CD4-positive, alpha-beta T cell treated with Interleukin-6 for 4 hours (primary cell): ENCODE results near the gene CAPN7.

Experiments used
- DNase-seq: peaks from one replicate; pipeline ENCODE4 v3.0.0-alpha.2; 2020; ENCODE audit warnings: mixed read lengths

CAPN7 gene

DNA sequence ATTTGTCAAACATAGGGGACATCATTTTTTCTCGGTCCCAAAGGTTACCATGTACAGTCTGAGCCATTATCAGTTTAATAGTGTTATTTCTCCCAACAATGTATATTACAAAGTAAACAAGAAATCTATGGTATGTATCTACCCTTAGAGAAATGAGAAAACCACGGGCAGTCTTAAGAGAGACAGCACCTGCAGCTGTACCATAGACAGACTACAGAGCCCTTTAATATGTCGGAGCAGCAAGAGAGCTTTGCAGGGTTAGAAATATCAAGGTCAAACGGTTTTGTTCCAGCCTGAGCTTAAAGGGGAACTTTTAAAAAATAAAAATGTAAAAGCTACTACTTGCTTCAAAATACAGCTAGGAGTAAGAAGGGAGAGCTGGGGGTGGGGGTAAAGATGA is 73.2 kb downstream of the CAPN7 start:
- no peak for DNase-seq

DNA sequence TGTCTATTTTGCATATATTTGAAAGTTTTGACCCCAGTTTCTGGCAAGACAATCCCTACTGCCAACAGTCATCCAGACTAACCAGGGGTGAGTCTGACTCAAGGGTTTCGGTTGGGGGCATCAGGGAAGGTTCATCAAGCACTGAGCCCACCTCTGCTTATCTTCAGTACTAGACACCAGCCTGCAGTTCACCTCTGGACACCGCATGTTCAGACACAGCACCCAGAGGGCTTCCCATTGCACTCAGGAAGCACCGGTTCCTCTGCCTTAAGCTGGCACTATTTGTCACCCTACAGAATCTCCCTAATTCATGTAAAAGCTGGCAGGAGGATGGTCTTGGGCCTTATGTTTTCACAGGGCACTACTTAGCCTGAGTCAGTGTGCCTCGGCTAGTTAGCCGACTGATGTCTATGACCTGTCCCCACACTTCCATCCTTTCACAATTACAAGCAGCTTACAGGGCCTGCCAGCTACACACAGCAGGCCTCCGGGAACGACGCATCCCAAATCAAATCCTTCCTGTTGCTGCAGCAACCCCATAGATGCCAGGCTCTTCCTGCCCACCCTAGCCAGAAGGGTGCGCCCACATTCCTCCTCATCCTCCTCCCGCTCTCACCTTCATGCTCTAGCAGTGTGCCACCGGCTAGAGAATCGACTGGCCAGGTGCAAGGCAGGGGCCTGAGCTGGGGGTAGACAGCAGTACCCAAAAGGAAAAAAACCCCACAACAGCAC is 73.8 kb downstream of the CAPN7 start:
- DNase-seq, result no peak

DNA sequence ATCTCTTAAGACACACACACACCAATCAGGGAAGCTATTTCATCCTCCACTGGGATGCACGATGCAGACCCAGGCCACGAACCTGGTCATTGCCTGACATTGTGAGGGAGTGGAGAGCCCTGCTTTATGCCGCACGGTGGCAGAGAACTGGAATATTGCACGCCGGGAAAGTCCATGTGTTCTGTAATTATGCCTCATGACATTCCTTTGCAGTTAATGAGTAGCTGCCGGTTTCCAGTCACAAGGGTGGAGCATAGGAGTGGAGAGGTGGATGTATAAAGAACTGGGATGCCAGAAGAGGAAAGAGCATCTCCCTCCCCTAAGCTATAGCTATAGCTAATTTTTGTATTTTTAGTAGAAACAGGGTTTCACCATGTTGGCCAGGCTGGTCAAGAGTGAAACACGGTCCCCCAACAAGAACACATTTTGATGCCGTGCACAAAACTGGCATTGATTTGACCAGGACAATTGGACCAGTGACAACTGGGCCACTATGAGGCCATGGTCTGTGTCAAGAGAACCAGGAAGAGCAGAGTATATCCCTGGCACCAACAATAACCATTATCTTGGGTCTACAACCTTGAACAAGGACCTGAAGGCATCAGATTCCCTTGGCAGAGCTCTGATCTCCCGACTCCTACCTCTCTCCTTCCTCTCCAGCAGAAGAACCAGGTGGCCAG is 74.9 kb downstream of the CAPN7 start:
- DNase-seq, result no peak

DNA sequence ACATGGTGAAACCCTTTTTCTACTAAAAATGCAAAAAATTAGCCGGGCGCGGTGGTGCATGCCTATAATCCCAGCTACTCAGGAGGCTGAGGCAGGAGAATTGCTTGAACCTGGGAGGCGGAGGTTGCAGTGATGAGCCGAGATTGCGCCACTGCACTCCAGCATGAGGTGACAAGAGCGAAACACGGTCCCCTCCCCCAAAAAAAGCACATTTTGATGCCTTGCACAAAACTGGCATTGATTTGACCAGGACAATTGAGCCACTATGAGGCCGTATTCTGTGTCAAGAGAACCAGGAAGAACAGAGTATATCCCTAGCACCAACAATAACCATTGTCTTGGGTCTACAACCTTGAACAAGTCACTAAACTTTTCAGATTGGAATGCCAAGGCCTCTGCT is 75.8 kb downstream of the CAPN7 start:
- DNase-seq, result no peak

DNA sequence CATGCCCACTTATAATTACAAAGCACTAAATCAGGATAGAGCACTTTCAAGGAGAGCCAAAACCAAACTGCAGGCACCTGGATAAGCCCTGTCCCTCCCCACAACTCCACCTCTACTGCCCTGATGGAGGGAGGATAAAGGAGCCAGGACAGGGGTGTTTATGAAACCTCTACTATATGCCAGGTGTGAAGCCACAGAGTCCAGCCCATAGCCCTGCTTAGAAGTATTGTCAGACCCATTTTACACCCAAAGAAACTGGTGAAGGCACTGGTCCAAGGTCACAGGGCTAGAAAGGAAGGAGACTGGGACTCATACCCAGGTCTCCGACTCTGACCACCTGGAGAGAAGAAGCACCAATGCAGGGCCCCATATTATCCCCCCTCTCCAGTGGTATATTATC is 77.7 kb downstream of the CAPN7 start:
- no peak for DNase-seq

DNA sequence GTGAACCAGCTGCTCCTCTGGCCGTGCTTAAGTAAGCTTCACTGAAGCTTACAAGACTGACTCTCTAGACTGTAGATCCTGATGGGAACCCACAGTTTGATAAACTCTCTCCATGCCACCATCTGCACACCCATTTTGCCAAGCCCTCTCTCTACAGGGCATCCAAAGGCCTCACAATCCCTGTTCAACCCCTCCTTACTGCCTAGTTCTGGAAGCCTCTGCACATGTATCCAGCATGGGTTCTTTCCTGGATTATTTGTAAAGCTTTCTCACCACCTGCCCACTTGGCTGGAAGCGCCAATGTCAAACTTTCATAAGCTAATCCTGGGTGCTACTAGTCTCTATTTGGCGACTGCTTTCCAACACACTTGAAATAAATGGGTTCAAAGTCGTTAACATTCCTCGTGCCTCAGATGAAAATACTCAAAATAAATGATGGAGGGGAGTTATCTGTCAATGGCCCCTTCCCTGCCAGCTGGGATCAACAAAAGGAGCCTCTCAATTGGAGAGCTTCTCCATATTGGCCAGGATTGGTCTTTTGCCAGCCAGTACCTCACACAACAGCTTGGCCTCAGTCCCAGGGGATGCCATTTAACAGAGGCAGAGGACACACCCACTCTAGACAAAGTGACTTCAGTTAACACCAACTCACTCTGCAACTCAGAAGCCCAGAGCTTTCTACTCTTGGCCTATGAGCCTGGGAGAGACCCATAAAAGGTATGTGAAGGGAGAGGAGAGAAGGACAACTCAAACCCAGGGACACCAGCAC is 78.3 kb downstream of the CAPN7 start:
- no peak for DNase-seq

DNA sequence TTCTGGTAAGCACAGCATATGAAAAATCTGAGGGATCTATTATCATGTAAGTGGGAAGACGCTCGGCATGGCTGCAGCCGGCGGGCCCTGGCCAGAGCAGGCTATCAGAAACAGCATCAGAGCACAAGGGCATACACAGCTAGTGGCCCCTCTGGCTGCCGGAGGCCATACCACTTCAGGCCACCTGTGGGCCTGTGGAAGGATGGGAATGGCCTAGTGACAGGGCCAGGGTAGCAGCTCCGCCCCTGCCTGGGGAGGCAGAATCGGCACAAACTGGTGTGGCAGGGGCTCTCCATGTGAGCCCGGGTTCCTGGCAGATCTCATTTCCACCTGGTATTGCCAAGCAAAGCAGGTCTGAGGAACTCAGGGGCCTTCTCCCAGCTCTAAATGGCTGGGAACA is 80.0 kb downstream of the CAPN7 start:
- no peak for DNase-seq

DNA sequence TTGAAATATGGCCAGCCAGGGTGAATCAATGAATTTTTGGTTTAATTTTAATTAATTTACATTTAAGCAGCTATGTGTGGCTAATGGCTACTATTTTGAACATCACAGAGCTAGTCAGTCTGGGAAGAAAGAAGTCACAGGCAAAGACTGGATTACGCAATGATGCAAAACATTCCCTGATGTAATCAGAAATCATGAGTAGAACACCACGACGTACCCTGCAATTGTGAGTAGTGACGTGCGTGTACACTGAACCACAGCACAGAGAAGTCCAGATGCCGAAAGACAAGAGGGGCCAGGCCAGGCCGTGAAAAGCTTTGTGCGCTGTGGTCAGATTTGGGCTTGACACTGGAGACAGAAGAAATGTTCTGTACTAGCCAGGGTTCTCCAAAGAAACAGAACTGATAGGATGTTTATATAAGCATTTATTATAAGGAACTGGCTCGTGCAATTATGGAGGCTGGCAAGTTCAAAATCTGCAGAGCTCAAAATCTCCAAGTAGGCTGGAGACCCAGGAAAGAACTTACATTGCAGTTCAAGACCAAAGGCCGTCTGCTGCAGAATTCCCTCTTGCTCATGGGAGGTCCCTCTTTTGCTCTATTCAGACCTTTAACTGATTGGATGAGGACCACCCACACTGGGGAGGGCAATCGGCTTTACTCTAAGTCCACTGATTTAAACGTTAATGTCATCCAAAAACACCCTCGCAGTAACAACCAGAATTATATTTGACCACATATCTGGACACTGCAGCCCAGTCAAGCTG is 81.7 kb downstream of the CAPN7 start:
- no peak for DNase-seq

DNA sequence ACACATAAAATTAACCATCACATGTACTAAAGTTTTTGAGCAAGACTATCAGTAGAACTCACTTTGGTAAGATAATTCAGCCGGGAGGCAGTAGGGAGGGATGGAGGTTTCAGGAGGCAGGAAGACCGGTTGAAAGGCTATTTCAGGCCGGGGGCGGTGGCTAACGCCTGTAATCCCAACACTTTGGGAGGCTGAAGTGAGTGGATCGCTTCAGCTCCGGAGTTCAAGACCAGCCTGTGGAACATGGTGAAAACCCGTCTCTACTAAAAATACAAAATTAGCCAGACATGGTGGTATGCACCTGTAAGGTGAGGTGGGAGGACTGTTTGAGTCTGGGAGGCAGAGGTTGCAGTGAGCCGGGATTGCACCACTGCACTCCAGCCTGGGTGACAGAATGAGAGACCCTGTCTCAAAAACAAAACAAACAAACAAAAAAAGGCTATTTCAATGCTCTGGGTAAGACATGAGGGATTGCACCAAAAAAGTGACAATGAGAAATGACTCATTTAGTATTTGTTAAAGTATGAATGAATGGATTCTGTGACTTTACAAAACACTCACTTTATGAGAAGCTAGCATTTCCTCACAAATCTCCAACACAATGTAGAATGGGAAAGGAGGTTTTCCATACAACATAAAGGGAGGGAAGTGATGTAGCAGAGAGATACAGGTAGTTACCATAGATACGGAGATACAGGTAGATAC is 82.4 kb downstream of the CAPN7 start:
- no peak for DNase-seq

DNA sequence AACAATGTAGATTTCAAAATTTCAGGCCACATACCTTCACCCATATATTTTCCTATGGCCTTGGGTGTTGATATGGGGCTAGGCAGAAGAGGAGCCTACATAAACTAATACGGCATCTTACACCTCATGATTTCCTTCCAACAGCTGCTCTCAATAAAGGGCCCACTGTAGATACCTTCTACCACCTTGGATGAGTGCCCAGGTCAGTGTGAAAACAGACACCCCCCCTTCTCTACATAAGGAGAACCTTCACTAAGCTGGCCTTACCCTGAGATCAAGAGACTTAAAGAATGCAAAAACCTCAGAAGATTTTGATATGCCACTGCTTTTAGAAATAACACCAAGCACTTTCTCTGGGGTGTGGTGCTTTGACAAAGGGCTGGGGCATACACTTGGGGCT is 83.6 kb downstream of the CAPN7 start:
- no peak for DNase-seq

DNA sequence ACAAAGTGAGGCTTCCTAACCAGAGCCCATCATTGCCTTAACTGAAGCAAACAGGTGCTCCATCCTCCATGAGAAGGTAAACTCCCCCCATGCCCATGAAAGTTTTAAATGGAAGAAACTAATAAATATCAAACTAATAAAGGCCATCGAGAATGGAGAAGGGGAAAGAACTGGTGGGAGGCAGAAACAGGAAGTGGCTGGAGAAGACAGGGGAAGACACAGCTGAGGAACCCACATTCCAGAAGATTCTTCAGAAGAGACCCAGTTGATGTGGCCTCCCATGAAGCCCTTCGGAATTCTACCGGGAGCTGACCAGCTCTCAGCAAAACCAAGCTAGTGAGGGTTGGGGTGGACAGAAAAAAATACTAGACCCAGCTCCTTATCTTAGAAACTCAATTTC is 84.7 kb downstream of the CAPN7 start:
- DNase-seq, result no peak

DNA sequence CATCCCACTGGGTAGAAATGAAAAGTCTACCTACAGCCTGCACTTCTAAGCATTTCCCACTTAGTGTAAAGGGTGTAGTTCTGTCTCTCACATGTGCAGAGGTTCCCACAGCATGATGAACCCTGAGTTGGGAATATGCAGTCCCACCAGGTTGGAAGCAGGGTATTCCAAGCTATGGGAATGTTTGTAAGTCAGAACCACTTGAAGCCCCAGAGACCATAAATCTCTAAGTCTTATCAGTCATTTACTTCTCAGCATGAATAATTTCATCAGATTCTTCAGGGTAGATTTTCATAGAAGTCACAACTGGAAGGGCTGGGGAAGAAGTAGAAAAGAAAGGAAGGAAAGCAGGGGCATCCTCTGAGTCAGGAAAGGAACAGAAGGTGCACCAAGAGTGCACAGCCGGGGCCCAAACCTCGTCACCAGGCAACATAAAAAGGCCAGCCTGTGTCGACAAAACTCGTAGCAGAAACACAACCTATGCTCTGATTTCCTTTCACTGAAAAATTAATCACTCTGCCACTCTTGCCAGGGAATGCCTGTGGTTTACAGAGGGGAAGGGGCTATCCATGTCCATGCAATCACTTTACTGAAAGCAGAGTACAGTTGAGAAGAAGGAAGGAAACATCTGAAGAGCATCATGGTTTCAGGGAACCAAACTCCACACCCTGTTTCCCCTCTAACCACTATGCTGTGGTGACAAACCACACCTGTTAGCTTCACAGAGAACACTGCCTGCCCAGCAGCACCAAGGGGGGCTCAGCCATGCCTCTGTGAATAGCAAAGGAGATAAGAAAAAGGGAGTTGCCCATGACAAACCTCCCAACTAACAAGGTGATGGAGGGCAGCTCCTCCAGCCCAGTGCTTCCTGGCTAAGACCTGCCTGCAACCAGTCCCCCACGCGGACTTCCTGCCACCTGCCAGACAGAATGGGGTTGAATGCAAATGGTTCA is 85.8 kb downstream of the CAPN7 start:
- peak; percentile 64 for DNase-seq

DNA sequence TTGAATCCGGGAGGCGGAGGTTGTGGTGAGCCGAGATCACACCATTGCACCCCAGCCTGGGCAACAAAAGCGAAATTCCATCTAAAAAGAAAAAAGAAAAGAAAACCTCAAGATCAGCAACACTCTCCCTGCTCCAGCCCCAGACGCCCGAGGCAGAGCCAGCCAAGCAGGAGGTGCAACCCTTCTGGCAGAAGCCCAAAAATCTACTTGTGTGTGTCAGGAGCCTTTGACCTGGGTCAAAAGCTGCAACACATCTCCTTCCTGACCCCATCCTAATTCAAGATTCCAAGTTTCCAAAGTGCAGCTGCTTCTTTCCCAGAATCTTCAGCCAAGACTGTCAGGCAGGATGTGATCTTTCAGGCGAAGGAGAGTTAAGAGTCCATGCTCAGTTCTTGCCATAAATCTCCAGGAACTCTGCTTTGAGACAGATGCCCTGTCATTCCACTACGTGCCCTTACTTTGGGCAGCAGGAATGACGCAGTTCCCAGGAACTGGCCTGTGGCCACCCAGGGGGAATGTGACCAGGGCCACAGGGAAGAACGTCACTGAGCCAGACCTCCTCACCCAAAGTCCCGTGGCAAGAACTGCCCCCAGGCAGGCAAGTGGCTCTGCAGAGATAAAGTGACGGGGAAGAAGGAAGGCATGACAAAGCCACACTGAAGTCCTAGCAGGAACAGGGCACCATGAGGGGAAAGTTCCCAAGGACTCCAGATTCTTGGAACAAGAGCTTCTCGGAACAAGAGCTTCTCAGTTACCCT is 86.9 kb downstream of the CAPN7 start:
- DNase-seq, result no peak

DNA sequence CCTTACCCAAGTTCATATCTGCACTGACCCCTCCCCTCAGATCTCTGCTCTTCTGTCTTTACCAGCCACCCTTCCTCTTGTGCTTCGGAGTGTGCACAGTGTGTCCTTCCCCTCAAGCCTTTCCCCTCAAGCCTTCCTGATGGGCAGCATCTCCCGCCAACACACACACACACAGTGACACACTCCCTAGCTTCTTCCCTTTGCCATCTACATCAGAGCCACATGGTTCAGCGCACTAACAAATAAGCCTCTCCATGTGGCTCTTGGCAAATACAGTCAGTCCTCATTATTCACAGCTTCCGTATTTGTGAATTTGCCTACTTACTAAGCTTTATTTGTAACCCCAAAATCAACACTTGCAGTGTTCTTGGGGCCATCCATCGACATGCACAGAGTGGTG is 88.9 kb downstream of the CAPN7 start:
- no peak for DNase-seq

DNA sequence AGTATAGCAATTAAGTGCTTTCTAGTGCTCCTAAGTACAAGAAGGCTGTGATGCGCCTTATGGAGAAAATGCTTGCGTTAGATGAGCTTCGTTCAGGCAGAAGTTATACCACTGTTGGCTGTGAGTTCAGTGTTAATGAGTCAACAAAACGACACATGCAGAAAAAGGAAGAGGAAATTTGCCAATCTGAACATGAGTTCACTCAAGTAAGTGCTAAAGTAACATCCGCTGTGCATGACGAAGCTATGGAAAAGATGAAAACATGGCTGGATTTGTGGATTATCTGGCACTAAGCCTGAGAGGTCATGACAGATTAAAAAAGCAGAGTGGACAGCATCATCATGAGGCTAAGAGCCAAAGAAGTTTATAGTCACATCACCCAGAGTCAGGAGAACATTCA is 89.5 kb downstream of the CAPN7 start:
- no peak for DNase-seq

DNA sequence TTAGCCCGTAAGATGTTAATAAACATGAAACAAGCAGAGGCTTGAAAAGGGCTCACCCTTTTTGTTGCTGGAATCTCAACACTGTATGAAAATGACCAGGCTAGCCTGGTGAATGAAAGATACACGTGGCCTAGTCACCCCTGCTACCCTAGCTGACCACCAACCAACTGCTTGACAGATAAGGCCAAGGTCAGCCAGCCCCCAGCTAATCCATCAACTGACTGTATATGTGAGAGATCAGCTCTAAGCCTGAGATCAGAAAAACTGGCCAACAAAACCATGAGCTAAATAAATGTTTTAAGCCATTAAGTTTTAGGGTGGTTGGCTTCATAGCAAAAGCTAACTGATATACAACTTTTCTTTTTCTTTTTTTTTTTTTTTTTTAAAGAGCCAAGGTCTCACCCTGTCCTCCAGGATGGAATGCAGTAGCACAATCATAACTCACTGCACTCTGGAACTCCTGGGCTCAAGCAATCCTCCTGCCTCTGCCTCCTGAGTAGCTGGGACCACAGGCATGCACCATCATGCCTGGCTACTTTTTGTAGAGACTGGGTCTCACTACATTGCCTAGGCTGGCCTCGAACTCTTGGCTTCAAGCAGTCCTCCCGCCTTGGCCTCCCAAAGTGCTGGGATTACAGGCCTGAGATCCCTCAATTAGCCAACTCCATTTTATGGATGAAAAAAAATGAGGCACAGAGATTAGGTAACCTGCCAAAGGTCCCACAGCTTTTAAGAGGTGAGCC is 91.7 kb downstream of the CAPN7 start:
- no peak for DNase-seq

DNA sequence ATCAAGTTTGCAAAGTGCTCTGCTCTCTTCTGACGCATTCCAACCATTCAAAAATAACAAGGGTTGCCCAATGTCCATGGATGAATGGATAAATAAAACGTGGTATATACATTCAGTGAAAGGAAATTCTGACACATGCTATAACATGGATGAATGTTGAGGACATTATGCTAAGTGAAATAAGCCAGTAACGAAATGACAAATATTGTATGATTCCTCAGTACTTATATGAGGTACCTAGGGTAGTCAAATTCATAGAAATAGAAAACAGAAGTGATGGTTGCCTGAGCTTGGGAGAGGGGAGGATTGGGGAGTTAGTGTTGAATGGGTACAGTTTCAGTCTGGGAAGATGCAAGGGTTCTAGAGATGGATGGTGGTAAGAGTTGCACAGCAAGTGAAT is 92.5 kb downstream of the CAPN7 start:
- no peak for DNase-seq

DNA sequence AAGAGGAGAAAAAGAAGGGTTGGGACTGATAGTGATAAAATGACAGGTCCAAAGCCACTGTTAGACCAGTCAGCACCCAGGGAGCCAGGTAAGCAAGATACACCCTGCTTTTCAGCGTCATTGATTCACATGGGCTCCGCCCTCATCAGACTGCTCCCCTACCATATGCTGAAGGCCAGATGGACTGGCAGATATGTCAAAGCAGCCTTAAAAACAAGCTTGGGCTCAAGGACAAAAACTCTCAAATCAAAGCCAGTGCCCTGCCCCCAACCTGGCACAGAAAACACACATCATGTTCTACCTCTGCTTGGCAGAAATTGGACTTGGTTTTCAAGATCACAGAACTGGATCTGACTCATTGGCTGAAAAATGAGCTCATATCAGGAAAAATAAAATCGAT is 93.0 kb downstream of the CAPN7 start:
- no peak for DNase-seq

DNA sequence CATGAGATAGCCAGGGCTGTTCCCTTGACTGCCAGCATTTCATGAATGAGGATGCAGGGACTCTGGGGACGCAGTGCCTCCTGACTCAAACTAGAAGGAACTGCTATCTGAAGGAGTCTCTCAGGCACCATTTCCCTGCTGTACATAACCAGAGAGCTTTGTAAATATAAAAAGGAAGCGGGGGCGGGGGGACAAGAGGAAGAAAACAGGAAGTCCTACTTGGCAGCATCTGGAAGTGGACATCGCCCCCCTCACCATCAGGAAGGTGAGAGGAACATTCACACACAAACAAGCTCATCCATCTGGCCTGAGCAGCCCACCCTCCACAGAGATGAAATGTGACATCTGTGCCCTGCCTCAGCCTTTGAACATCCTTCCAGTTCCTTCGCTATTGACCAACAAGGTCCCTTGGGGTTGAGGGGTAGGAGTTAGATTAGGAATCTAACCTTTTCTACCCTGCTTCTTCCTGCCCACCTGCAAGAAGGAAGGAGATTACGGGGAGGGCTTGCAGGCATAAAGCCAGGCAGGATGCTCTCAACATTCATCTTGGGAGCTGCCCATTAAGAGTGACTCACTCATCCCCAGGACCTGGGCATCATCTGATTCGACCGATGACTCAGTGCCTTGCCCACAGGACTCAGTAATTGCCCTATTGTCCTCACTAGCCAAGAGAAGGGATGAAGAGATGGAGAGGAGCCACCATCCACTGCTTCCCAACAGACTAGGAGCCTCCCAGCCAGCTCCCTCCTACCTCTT is 94.5 kb downstream of the CAPN7 start:
- no peak for DNase-seq
